GDM1 (cell line): ENCODE data around the gene CASP5.
"Not testable (repeated sequence)": the region's sequence is repeated elsewhere in the genome, so short reads cannot be mapped to it uniquely, and the experiment has no call there.

ENCODE experiments used
- DNase-seq: peaks from one replicate; lab custom pipeline; 2025; lab: John Stamatoyannopoulos, UW

The CASP5 gene

GRCh38 chr11:105033343-105033742, 10.4 kb upstream of the CASP5 start:
- no peak for DNase-seq

- no peak for DNase-seq
Observed at GRCh38 chr11:105032495-105032894, 9.5 kb upstream of the CASP5 start.

GRCh38 chr11:105027678-105028077, 4.7 kb upstream of the CASP5 start:
- no peak for DNase-seq

GRCh38 chr11:105024394-105024793, 1.4 kb upstream of the CASP5 start:
- DNase-seq = no peak

- no peak for DNase-seq
Observed at GRCh38 chr11:105022527-105022926, 441 bp downstream of the CASP5 start.

- DNase-seq = no peak
Observed at GRCh38 chr11:105007463-105007862, 15.5 kb downstream of the CASP5 start.

- DNase-seq = no peak
Observed at GRCh38 chr11:105005451-105005845, 17.5 kb downstream of the CASP5 start.

GRCh38 chr11:105004021-105004420, 18.9 kb downstream of the CASP5 start:
- no peak for DNase-seq

GRCh38 chr11:105003151-105003550, 19.8 kb downstream of the CASP5 start:
- DNase-seq = no peak

GRCh38 chr11:105000797-105001196, 22.2 kb downstream of the CASP5 start:
- no peak for DNase-seq

- DNase-seq = no peak
Observed at GRCh38 chr11:105000167-105000566, 22.8 kb downstream of the CASP5 start.

GRCh38 chr11:104999721-105000120, 23.2 kb downstream of the CASP5 start:
- DNase-seq = no peak

GRCh38 chr11:104997288-104997687, 25.7 kb downstream of the CASP5 start:
- no peak for DNase-seq

- DNase-seq = no peak
Observed at GRCh38 chr11:104995001-104995408, 28.0 kb downstream of the CASP5 start.

- DNase-seq = no peak
Observed at GRCh38 chr11:104992781-104993180, 30.2 kb downstream of the CASP5 start.

GRCh38 chr11:104991994-104992393, 31.0 kb downstream of the CASP5 start:
- no peak for DNase-seq

GRCh38 chr11:104984808-104985207, 38.2 kb downstream of the CASP5 start:
- DNase-seq = no peak

- DNase-seq = no peak
Observed at GRCh38 chr11:104979839-104980238, 43.1 kb downstream of the CASP5 start.

- DNase-seq = no peak
Observed at GRCh38 chr11:104973616-104974015, 49.4 kb downstream of the CASP5 start.

- not testable (repeated sequence) for DNase-seq
Observed at GRCh38 chr11:104972924-104973323, 50.0 kb downstream of the CASP5 start.

GRCh38 chr11:104970756-104971155, 52.2 kb downstream of the CASP5 start:
- no peak for DNase-seq

GRCh38 chr11:104968856-104969776, 53.9 kb downstream of the CASP5 start:
- DNase-seq = no peak

- DNase-seq = peak; percentile 6
Observed at GRCh38 chr11:104968355-104968855, 54.6 kb downstream of the CASP5 start, which contains the start of gene CASP4. Gene CASP4, minus strand, starts transcription at chr11:104968574. Its CDS starts 49 bp downstream, at chr11:104968525.
